Lung (tissue), 12 donors: ENCODE results near the gene CD300H. TPM values are rescaled to one million over a fixed set of nuclear protein-coding genes. Genes with fewer than 3 reads are reported as not detected.
A peak's percentile ranks its signal among the peaks of the same experiment; 100 is the strongest.

Source experiments
- ATAC-seq: fragments of 200-7000 bp; cut with Tn5 transposase; one replicate; pipeline ENCODE4 v1.9.1; 2020; ENCODE audit warnings: moderate number of reproducible peaks; ENCODE audit not compliant: insufficient read depth, low FRiP score
- DNase-seq, 3 donors: peaks; one replicate each; pipeline ENCODE4 v3.0.0-alpha.2; 2013 to 2017
- H3K27ac ChIP-seq, 2 donors: one replicate each; pipeline ENCODE4 v1.5.1; 2013; ENCODE audit warnings: mild to moderate bottlenecking in 2 of 2, moderate library complexity in 2 of 2, control low read depth in 1 of 2, inconsistent platforms in 1 of 2, low read depth in 1 of 2, low read length in 1 of 2
- H3K27me3 ChIP-seq, 3 donors: one replicate each; pipeline ENCODE4 v1.5.1; 2013; ENCODE audit warnings: low read length in 2 of 3; ENCODE audit not compliant: control insufficient read depth in 3 of 3, insufficient read depth in 3 of 3
- H3K36me3 ChIP-seq, 4 donors: one replicate each; pipeline ENCODE4 v1.5.1; 2013; ENCODE audit warnings: low read length in 4 of 4, mild to moderate bottlenecking in 1 of 4, moderate library complexity in 1 of 4; ENCODE audit not compliant: control insufficient read depth in 4 of 4, insufficient read depth in 4 of 4
- H3K4me1 ChIP-seq, 5 donors: one replicate each; pipeline ENCODE4 v1.5.1; 2013; ENCODE audit warnings: low read length in 5 of 5, mild to moderate bottlenecking in 2 of 5, moderate library complexity in 1 of 5; ENCODE audit not compliant: control insufficient read depth in 5 of 5, insufficient read depth in 5 of 5
- H3K4me3 ChIP-seq: one replicate; pipeline ENCODE4 v1.5.1; 2013; ENCODE audit warnings: mild to moderate bottlenecking, control low read depth, moderate library complexity
- H3K9ac ChIP-seq, 2 donors: one replicate each; pipeline ENCODE4 v1.5.1; 2013; ENCODE audit warnings: low read length in 2 of 2, control low read depth in 1 of 2; ENCODE audit not compliant: insufficient read depth in 1 of 2
- H3K9me3 ChIP-seq, 4 donors: one replicate each; pipeline ENCODE4 v1.5.1; 2013; ENCODE audit warnings: low read length in 3 of 4, mild to moderate bottlenecking in 1 of 4, moderate library complexity in 1 of 4; ENCODE audit not compliant: control insufficient read depth in 4 of 4, insufficient read depth in 3 of 4
- WGBS, 2 donors: extraction: QIAGEN DNeasy Blood & Tissue Kit; methylation state at CpG; one replicate each; pipeline ENCODE4 v1.1.7; 2013; 5-methylcytosine and 5-hydroxymethylcytosine counted together
- polyA plus RNA-seq, 2 donors: library from polyadenylated mRNA; stranded (reverse); fragments of 200-250 nt; gene quantifications; one replicate each; pipeline ENCODE4 v1.2.1, GENCODE V29; 2013
- total RNA-seq, 2 donors: library from RNA; depleted of rRNA in 1 of 2; stranded (reverse); fragments of >200 nt in 1 of 2; gene quantifications; one replicate each; pipeline ENCODE4 v1.2.1, GENCODE V29; 2014 to 2021
- TF ChIP-seq, protein P1 (sequence below): IDR thresholded peaks from 2 replicates; pipeline ENCODE4 v1.5.1; 2012; ENCODE audit warnings: mild to moderate bottlenecking; ENCODE audit errors: control extremely low read depth, extremely low read depth
- donor health status: control.
- donor health status: control.
- donor health status: Bipolar disorder and iron deficiency.
- donor health status: healthy.
- donor health status: DM: yes; HTN: yes; CAD: no.

The CD300H gene
- total and polyA plus RNA-seq, 4 donors: 1.1 to 11.9 (median 3.4) TPM; not detected in 1

DNA sequence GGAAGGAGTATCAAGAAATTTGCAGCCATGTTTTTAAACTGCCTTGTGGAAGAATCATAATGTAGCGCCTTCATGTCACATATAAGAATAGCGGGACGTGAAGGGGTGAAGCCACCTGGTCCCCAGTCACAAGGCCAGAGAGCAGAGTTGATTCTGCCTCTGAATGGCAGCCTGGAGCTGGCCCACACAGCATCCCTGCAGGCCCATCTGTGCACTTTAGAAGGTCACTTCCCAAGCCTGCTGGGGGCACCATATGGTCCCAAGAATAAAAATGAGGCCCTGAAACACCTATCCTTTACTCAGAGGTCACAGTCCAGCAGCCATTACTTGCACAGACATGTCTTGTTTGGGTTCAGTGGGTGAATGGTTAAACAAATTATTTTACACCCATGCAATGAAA lies 41.2 kb upstream of the CD300H start:
- TF ChIP-seq, protein P1, sequence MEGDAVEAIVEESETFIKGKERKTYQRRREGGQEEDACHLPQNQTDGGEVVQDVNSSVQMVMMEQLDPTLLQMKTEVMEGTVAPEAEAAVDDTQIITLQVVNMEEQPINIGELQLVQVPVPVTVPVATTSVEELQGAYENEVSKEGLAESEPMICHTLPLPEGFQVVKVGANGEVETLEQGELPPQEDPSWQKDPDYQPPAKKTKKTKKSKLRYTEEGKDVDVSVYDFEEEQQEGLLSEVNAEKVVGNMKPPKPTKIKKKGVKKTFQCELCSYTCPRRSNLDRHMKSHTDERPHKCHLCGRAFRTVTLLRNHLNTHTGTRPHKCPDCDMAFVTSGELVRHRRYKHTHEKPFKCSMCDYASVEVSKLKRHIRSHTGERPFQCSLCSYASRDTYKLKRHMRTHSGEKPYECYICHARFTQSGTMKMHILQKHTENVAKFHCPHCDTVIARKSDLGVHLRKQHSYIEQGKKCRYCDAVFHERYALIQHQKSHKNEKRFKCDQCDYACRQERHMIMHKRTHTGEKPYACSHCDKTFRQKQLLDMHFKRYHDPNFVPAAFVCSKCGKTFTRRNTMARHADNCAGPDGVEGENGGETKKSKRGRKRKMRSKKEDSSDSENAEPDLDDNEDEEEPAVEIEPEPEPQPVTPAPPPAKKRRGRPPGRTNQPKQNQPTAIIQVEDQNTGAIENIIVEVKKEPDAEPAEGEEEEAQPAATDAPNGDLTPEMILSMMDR: no peak
- Histone ChIP-seq H3K36me3 (no peaks in the 10 kb centered on the region), H3K9ac (no peak overlapping the region), H3K9me3 (peaks cover 0 to 8% (median 0%) of the 10 kb centered on the region in 4 donors), H3K4me1 (no peaks in the 10 kb centered on the region), H3K4me3 (no peak overlapping the region), H3K27ac (no peak overlapping the region), H3K27me3 (peaks cover 0 to 4% (median 0%) of the 10 kb centered on the region in 3 donors)
- WGBS, 2 donors: 91 to 95% methylated on average over 3 of the region's 3 CpGs
- no peak for DNase-seq
- no peak for ATAC-seq

DNA sequence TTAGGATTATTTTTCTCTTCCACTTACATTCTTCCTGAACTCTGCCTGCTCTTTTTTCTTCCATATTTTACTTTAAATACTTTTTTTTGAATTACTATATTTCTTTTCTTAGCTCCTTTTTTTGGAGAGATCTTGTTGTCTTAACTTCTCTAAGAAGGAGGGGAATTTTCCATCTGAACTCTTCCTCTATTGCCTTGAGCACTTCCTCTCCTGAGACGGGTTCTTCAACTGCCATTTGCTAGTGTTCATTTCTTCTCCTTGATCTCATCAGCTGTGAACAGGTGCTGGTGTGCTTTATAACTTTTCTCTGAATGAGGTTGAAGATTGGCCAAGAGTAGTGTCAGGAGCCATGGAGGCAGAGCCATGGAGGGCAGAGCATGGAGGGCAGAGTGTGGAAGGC lies 39.9 kb upstream of the CD300H start:
- H3K4me1 ChIP-seq: no peaks in the 10 kb centered on the region
- WGBS, 2 donors: 29 to 32% methylated on average over 1 of the region's 1 CpG
- no peak overlapping the region for H3K27ac ChIP-seq
- ATAC-seq: no peak
- H3K9ac ChIP-seq: no peak overlapping the region
- H3K9me3 ChIP-seq: peaks cover 0 to 8% (median 0%) of the 10 kb centered on the region in 4 donors
- TF ChIP-seq, protein P1: no peak
- H3K36me3 ChIP-seq: no peaks in the 10 kb centered on the region
- peaks cover 0 to 6% (median 0%) of the 10 kb centered on the region in 3 donors for H3K27me3 ChIP-seq
- no peak overlapping the region for H3K4me3 ChIP-seq
- DNase-seq: no peak

DNA sequence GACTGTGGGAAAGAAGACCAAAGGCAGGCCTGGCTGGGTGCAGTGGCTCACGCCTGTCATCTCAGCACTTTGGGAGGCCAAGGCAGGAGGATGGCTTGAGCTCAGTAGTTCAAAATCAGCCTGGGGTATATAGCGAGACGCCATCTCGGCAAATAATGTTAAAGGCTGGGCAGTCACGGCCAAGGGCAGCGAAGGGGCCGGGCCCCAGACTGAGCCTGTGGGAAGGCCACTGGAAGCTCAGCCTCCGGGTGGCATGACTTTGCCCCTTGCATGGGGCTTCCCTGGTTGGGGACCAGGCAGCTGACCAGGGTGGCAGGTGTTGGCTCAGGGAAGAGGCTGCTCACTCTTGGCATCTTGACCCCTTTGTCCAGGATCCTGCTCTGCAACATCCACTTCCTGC lies 38.7 kb upstream of the CD300H start:
- WGBS, 2 donors: 90 to 92% methylated on average over 8 of the region's 8 CpGs
- H3K4me1 ChIP-seq: no peaks in the 10 kb centered on the region
- no peak overlapping the region for H3K27ac ChIP-seq
- H3K9me3 ChIP-seq: peaks cover 0 to 8% (median 0%) of the 10 kb centered on the region in 4 donors
- H3K9ac ChIP-seq: no peak overlapping the region
- peaks cover 0 to 9% (median 0%) of the 10 kb centered on the region in 3 donors for H3K27me3 ChIP-seq
- ATAC-seq (no peak), DNase-seq (no peak)
- TF ChIP-seq, protein P1: no peak
- H3K36me3 ChIP-seq: no peaks in the 10 kb centered on the region
- no peak overlapping the region for H3K4me3 ChIP-seq

DNA sequence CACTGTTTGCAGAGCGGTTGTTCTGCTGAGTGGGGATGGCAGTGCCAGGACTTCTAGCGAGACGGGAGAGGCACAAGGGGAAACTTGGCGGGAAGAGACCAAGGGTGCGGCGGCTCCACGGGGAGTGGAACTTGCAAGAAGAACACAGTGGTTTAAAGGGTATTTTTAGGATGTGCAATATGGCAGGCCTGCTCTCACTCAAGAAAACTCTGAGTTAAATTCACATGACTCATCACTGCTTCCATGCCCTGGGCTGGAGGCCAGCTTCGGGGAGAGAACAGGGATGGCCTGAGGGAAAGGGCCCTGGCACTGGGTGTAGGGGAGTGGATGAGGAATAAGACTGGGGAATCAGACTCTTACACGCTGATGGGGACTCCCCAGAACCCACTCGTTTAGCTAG lies 38.1 kb upstream of the CD300H start:
- no peaks in the 10 kb centered on the region for H3K4me1 ChIP-seq
- ATAC-seq (no peak), DNase-seq (peak in 1 of 3 donors; percentile 6)
- 62 to 66% methylated on average over 10 of the region's 10 CpGs for WGBS, 2 donors
- H3K9ac ChIP-seq: no peak overlapping the region
- H3K9me3 ChIP-seq: peaks cover 0 to 8% (median 0%) of the 10 kb centered on the region in 4 donors
- H3K36me3 ChIP-seq: no peaks in the 10 kb centered on the region
- H3K27ac ChIP-seq: no peak overlapping the region
- TF ChIP-seq, protein P1: no peak
- no peak overlapping the region for H3K4me3 ChIP-seq
- H3K27me3 ChIP-seq: peaks cover 0 to 5% (median 0%) of the 10 kb centered on the region in 3 donors
